ENCODE measurements around the gene PCGF2. TPM values are rescaled to one million over a fixed set of nuclear protein-coding genes. Genes with fewer than 3 reads are reported as not detected.

PCGF2 gene
- total RNA-seq, 1 donor from 2014 or later: 108 TPM

DNA sequence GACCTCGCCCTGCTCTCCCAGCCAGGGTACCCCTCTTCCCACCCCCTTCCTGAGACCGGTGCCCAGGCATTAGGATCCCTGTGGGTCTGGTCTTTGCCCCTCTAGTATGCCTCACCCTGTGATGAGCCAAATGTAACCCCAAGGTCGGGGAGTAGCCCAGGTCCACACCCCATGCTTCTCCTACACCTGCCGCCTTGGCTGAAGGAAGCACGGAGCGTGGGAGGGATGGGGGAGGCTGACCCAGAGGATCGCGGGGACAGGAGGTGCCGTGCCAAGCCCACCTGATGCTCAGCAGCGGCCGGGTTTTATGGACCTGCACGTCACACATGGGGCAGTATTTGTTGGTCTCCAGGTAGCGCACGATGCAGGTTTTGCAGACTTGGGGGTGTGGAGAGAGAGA is 8.8 kb downstream of the PCGF2 start:
- Mint-ChIP-seq H3K4me3 (no peak overlapping the region), H3K36me3 (ENCODE audit: low read depth) (peaks cover 7% of the 10 kb centered on the region), H3K27ac (ENCODE audit: unreplicated experiment) (no peak overlapping the region), H3K27me3 (ENCODE audit: low read depth) (no peaks in the 10 kb centered on the region), H3K4me1 (peaks cover 39% of the 10 kb centered on the region), H3K9me3 (no peaks in the 10 kb centered on the region)
- TF ChIP-seq CTCF (conservative IDR thresholded peaks at IDR 0.05): no peak
- no peak for DNase-seq (ENCODE audit: low read depth, low spot score)

GRCh38 chr17:38738686-38739085 is 9.4 kb downstream of the PCGF2 start:
- peaks cover 7% of the 10 kb centered on the region for H3K36me3 Mint-ChIP-seq (ENCODE audit: low read depth)
- H3K27ac Mint-ChIP-seq (ENCODE audit: unreplicated experiment): no peak overlapping the region
- H3K27me3 Mint-ChIP-seq (ENCODE audit: low read depth): no peaks in the 10 kb centered on the region
- no peak overlapping the region for H3K4me3 Mint-ChIP-seq
- DNase-seq (ENCODE audit: low read depth, low spot score): no peak
- peaks cover 33% of the 10 kb centered on the region for H3K4me1 Mint-ChIP-seq
- TF ChIP-seq CTCF (conservative IDR thresholded peaks at IDR 0.05): no peak
- no peaks in the 10 kb centered on the region for H3K9me3 Mint-ChIP-seq

- H3K36me3 Mint-ChIP-seq (ENCODE audit: low read depth): peaks cover 7% of the 10 kb centered on the region
These were observed 10.0 kb downstream of the PCGF2 start for GRCh38 chr17:38738007-38738662.

GRCh38 chr17:38735161-38735997 is 12.8 kb downstream of the PCGF2 start:
- Mint-ChIP-seq H3K4me3 (peak overlapping the region; percentile 49), H3K4me1 (peaks cover 23% of the 10 kb centered on the region), H3K36me3 (ENCODE audit: low read depth) (peaks cover 6% of the 10 kb centered on the region), H3K9me3 (no peaks in the 10 kb centered on the region), H3K27ac (ENCODE audit: unreplicated experiment) (no peak overlapping the region), H3K27me3 (ENCODE audit: low read depth) (peaks cover 10% of the 10 kb centered on the region)
- peak; percentile 88 for TF ChIP-seq CTCF (conservative IDR thresholded peaks at IDR 0.05)
- peak; percentile 85 for DNase-seq (ENCODE audit: low read depth, low spot score)

More at GRCh38 chr17:38738007-38738662, 10.0 kb downstream of the PCGF2 start:
- Mint-ChIP-seq H3K27me3 (ENCODE audit: low read depth) (no peaks in the 10 kb centered on the region), H3K4me3 (peak overlapping the region; percentile 71), H3K9me3 (no peaks in the 10 kb centered on the region), H3K27ac (ENCODE audit: unreplicated experiment) (peak overlapping the region; percentile 35), H3K4me1 (peaks cover 28% of the 10 kb centered on the region)
- TF ChIP-seq CTCF (conservative IDR thresholded peaks at IDR 0.05): no peak
- DNase-seq (ENCODE audit: low read depth, low spot score): no peak

DNA sequence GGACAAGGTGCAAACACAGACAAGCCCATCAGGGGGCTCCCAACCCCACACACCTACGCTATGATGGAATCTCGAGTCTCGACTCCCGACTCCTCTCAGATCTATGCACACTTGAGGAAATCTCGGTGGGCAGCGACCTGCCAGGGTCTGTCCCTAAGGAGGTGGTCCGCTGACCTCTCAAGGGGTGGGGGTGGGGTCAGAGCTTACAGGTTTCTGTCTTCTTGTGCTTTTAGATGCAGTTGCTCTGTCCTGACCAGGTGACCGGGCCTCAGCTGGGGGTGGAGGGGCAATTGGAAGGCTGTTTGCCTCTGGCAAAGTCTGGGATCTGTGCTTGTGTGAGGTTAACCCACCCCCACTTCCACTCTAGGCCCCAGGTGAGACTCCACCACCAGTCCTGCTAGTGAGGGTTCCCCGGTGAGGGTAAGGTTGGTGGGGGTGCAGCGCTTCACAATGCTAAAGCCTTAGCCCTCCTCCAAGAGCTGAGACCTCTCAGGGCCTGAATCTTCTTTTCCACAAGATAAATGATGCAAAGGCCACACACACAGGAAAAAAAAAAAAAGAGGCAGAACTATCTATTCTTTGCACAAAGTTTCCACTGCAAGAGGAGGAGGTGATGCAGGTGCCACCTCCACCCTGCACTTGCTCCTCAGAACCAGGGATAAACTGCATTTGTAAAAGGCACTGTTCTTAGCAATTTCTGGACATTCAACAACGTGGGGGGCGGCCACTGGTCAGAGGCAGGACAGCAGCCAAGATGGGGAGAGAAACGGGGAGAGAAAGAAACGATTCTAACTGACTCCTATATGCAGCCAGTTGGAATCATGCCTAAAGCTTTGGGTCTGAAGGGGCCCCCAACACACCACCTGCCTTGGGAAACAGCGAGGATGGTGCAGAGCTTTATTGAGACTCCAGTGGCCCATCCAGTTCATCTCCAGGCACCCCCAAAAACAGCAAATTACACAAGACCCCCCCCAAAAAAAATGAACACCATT is 13.9 kb downstream of the PCGF2 start:
- peaks cover 28% of the 10 kb centered on the region for H3K4me1 Mint-ChIP-seq
- H3K36me3 Mint-ChIP-seq (ENCODE audit: low read depth): peaks cover 6% of the 10 kb centered on the region
- no peaks in the 10 kb centered on the region for H3K9me3 Mint-ChIP-seq
- no peak overlapping the region for H3K27ac Mint-ChIP-seq (ENCODE audit: unreplicated experiment)
- no peak for DNase-seq (ENCODE audit: low read depth, low spot score)
- H3K4me3 Mint-ChIP-seq: peak overlapping the region; percentile 49
- peak; percentile 30 for TF ChIP-seq CTCF (conservative IDR thresholded peaks at IDR 0.05)
- peaks cover 12% of the 10 kb centered on the region for H3K27me3 Mint-ChIP-seq (ENCODE audit: low read depth)
